ENCODE data around the gene ZNF865. TPM values are rescaled to one million over a fixed set of nuclear protein-coding genes. Genes with fewer than 3 reads are reported as not detected.

Gene ZNF865
- total and polyA plus RNA-seq, 2 of the 8 experiments (the other 6 are each of a cell fraction or from before 2014, with no cell fraction given), result 3.5 to 13.6 TPM

GRCh38 chr19:55623130-55623529 is 17.7 kb downstream of the ZNF865 start:
- POLR2A ChIA-PET (ENCODE audit: partially characterized antibody), result interaction anchor here (0.9 to 6.8 kb wide), 7 partner anchors 10 to 24 kb away, joined by 3 to 32 read pairs (median 4); partner anchors contain the start of genes CCDC106, FIZ1 and ZNF865
- H3K9ac ChIP-seq (replicated peaks in 1 of 4; ENCODE audit: extremely low read depth in 1 of 4, low read depth in 3 of 4, low read length in 3 of 4), result no peak overlapping the region
- no peak for FAIRE-seq
- H2BK120ac ChIP-seq (replicated peaks; ENCODE audit: low read depth, low read length), result no peak overlapping the region
- H3K23ac ChIP-seq (ENCODE audit: insufficient read length), result no peak overlapping the region
- H3K4ac ChIP-seq (replicated peaks; ENCODE audit: insufficient read length, low read depth, low read length), result no peak overlapping the region
- no peak overlapping the region for H2BK20ac ChIP-seq (ENCODE audit: low read length)
- H2BK12ac ChIP-seq (ENCODE audit: low read depth, low read length), result no peak overlapping the region
- CTCF ChIA-PET (ENCODE audit: partially characterized antibody), result interaction anchor here (0.8 to 8.0 kb wide), 3 partner anchors 9 to 30 kb away, joined by 3 to 38 read pairs (median 9); partner anchors contain the start of gene ZNF865
- H3K18ac ChIP-seq (ENCODE audit: extremely low read depth, low read length), result no peak overlapping the region
- H3K4me3 ChIP-seq (ENCODE audit: extremely low read depth in 1 of 4, insufficient read depth in 2 of 4, low read depth in 3 of 4, low read length in 4 of 4), result no peak overlapping the region
- peaks cover 0 to 3% (median 0%) of the 10 kb centered on the region in 4 experiments; a peak in 3 of 7 replicates for H3K4me1 ChIP-seq (replicated peaks in 1 of 4; ENCODE audit: control insufficient read depth in 3 of 4, insufficient read depth in 4 of 4, low read length in 3 of 4)
- DNase-seq (ENCODE audit: low read depth in 1 of 2, low spot score in 2 of 2), result no peak
- 95% methylated on average over 7 of the region's 7 CpGs; no CpG with 5 or more reads in 1 of the 2 experiments for WGBS, 2 experiments (ENCODE audit: extremely low coverage in 1 of 2, insufficient coverage in 1 of 2, insufficient read length in 1 of 2, insufficient replicate concordance in 2 of 2, low coverage in 1 of 2, low lambda C conversion rate in 2 of 2, missing lambda C conversion rate in 1 of 2)
- TF ChIP-seq TBP (IDR thresholded peaks at IDR 0.05; ENCODE audit: low read depth, low read length) (no peak), NRF1 (IDR thresholded peaks at IDR 0.05; ENCODE audit: low read depth, low read length) (no peak), EP300 (IDR thresholded peaks at IDR 0.05; ENCODE audit: borderline replicate concordance in 1 of 2, low read depth in 2 of 2, low read length in 2 of 2) (no peak), KDM5A (IDR thresholded peaks at IDR 0.05; ENCODE audit: low read length) (no peak), SP1 (IDR thresholded peaks at IDR 0.05; ENCODE audit: low read depth, low read length) (no peak), BRCA1 (IDR thresholded peaks at IDR 0.05; ENCODE audit: low read depth, low read length) (no peak), GABPA (IDR thresholded peaks at IDR 0.05; ENCODE audit: borderline replicate concordance, insufficient read depth, low read length) (no peak), CBX5 (IDR thresholded peaks at IDR 0.05; ENCODE audit: low read depth, low read length) (no peak)
- no peaks in the 10 kb centered on the region for H3K27me3 ChIP-seq (replicated peaks in 1 of 4; ENCODE audit: control insufficient read depth in 3 of 4, extremely low read depth in 1 of 4, insufficient read depth in 3 of 4, low read length in 3 of 4)
- H3K36me3 ChIP-seq (ENCODE audit: control insufficient read depth in 2 of 4, insufficient read depth in 4 of 4, low read length in 3 of 4), result peaks cover 0 to 11% (median 1%) of the 10 kb centered on the region in 4 experiments; a peak in 4 of 8 replicates
- no peak overlapping the region for H3K56ac ChIP-seq (replicated peaks; ENCODE audit: insufficient read length, low read depth, low read length)
- H3K79me1 ChIP-seq (ENCODE audit: low read depth, low read length), result no peaks in the 10 kb centered on the region
- no peaks in the 10 kb centered on the region for H3K79me2 ChIP-seq (ENCODE audit: control insufficient read depth in 1 of 2, insufficient read depth in 2 of 2, low read length in 2 of 2)
- no peak overlapping the region for H2BK5ac ChIP-seq (ENCODE audit: low read depth, low read length)
- H2AFZ ChIP-seq (ENCODE audit: low read length), result no peak overlapping the region
- no peaks in the 10 kb centered on the region for H3K9me3 ChIP-seq (ENCODE audit: insufficient read depth in 2 of 2, low read depth in 1 of 2, low read length in 1 of 2)
- no peak overlapping the region for H4K8ac ChIP-seq (ENCODE audit: extremely low read depth, insufficient read depth, low read length)
- H4K91ac ChIP-seq (replicated peaks; ENCODE audit: insufficient read length, low read length), result no peak overlapping the region
- H3K4me2 ChIP-seq (ENCODE audit: insufficient read depth in 1 of 2, low read depth in 2 of 2, low read length in 2 of 2), result no peak overlapping the region; a peak in 1 of 4 replicates
- H3K27ac ChIP-seq (ENCODE audit: low read depth, low read length), result no peak overlapping the region
- H4K5ac ChIP-seq (ENCODE audit: insufficient read length, low read depth, low read length), result no peak overlapping the region
- H4K20me1 ChIP-seq (replicated peaks in 1 of 2; ENCODE audit: control insufficient read depth in 1 of 2, insufficient read depth in 2 of 2, low read length in 2 of 2), result peaks cover 1 to 5% of the 10 kb centered on the region in 2 experiments
- no peak overlapping the region for H3K14ac ChIP-seq (ENCODE audit: insufficient read length)
- no peak overlapping the region for H2BK15ac ChIP-seq (ENCODE audit: low read length)
- H2AK5ac ChIP-seq (ENCODE audit: low read depth, low read length), result no peak overlapping the region
- no peaks in the 10 kb centered on the region for H3K23me2 ChIP-seq (ENCODE audit: low read depth, low read length)

Data from H1 (cell line).